T-helper 17 cell (primary cell): ENCODE measurements around the gene FOXK1. TPM values are rescaled to one million over a fixed set of nuclear protein-coding genes. Genes with fewer than 3 reads are reported as not detected.
A peak's percentile ranks its signal among the peaks of the same experiment; 100 is the strongest.

Experiments
- ATAC-seq: fragments of 150-1000 bp; cut with Tn5 transposase; 2 replicates; pipeline ENCODE4 v1.10.0; 2021; ENCODE audit warnings: mild to moderate bottlenecking, moderate library complexity
- DNase-seq, 3 donors: peaks; one replicate each; pipeline versions ENCODE4 v3.0.0 to v3.0.0-alpha.2; 2020 to 2021
- H3K9me3 ChIP-seq: one replicate; pipeline ENCODE4 v1.7.0; 2013; ENCODE audit warnings: low read length, mild to moderate bottlenecking; ENCODE audit not compliant: control insufficient read depth, poor library complexity, severe bottlenecking
- H3K27ac Mint-ChIP-seq: one replicate; pipeline ENCODE4 v1.8.0; 2022; ENCODE audit warnings: mild to moderate bottlenecking, moderate library complexity, mixed read lengths
- H3K27me3 Mint-ChIP-seq: one replicate; pipeline ENCODE4 v1.8.0; 2022; ENCODE audit warnings: mixed read lengths
- H3K36me3 Mint-ChIP-seq: one replicate; pipeline ENCODE4 v1.8.0; 2022; ENCODE audit warnings: low read depth, mixed read lengths
- H3K4me1 Mint-ChIP-seq: one replicate; pipeline ENCODE4 v1.8.0; 2022; ENCODE audit warnings: mild to moderate bottlenecking, mixed read lengths
- H3K4me3 Mint-ChIP-seq: one replicate; pipeline ENCODE4 v1.8.0; 2022; ENCODE audit warnings: mild to moderate bottlenecking, moderate library complexity, mixed read lengths
- total RNA-seq, 4 donors: library from RNA in 2 of 4; stranded (reverse) in 2 of 4; gene quantifications; one replicate each; pipeline ENCODE4 v1.2.3 and lab custom pipeline; 2022 to 2026

FOXK1 gene
- total RNA-seq, 2 donors from 2014 or later = 59.8 to 60.9 TPM

DNA sequence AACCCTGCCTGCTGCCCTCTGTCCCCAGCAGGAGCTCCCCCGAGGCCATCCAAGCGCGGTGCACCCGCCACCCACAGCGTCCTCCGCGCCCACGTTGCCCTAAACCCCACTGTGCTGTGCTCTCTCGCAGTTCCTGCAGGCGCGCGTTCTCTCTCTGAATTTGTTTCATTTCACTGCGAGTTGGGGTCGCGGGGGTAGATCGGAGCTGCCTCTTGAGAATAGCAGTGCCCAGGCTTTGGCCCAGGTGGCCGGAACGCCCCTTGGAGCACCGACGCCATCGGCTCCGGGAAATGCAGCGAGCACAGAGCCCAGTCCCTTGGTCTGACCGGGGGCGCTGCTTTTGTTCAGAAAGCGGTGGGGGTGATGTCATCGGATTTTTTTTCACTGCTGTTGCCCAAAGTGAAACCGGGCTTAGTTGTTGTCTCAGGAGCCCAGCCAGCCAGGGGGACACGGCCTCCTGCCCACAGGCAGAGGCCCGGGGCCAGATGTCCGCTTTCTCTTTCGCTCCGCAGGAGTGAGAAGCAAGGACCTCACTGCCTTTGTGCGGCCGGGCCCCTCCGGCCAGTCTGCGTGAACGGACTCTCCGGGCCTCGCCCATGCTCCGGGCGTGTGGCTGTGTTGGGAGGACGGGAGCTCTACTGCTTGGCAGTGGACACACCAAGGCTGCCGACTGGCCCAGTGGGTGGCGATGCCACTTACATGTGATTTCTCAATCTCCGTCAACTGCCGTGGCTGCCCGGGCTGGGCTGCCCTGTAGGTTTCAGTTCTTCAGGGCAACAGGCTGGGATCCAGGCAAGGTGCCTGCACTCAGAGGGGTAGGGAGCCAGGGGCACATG is 43.1 kb downstream of the FOXK1 start:
- H3K4me1 Mint-ChIP-seq = peaks cover 29% of the 10 kb centered on the region
- ATAC-seq = peak; percentile 81
- H3K4me3 Mint-ChIP-seq = peak overlapping the region; percentile 88
- no peaks in the 10 kb centered on the region for H3K9me3 ChIP-seq
- DNase-seq = peak in 1 of 3 donors; percentile 17
- H3K27ac Mint-ChIP-seq = peak overlapping the region; percentile 86
- no peaks in the 10 kb centered on the region for H3K27me3 Mint-ChIP-seq
- peaks cover under 1% of the 10 kb centered on the region for H3K36me3 Mint-ChIP-seq

DNA sequence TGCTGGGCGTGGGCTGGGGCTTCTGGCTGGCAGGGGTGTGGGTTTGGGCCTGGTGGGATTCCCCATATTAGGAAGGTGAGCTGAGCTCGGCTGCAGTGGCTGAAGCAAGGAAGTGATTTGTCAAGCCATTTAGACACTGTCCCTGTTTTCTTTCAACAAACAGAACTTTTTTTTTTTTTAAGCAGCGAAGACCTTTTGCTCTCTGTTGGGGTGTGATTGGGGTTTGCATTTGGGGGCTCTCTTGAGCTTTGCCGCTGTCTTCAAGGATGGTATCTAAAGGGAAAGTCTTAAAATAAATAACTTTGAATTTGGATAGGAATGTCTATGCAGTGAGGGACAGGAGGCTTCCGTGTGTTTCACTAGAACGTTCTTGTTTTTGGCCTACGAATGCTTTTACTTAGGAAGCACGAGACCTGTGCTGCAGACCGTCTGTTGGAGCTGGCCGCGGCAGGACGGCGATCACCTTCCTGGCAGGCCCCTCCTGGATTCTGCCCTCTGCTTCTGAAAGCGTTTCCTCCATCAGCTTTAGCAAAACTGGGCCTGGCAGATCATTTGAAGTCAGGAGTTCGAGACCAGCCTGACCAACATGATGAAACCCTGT is 43.9 kb downstream of the FOXK1 start:
- no peaks in the 10 kb centered on the region for H3K36me3 Mint-ChIP-seq

GRCh38 chr7:4726566-4726965 is 44.5 kb downstream of the FOXK1 start:
- Mint-ChIP-seq H3K27ac (peak overlapping the region; percentile 86), H3K27me3 (no peaks in the 10 kb centered on the region), H3K4me3 (no peak overlapping the region), H3K4me1 (peaks cover 28% of the 10 kb centered on the region), H3K36me3 (no peaks in the 10 kb centered on the region)
- no peak for ATAC-seq
- H3K9me3 ChIP-seq = no peaks in the 10 kb centered on the region
- DNase-seq = no peak

More for the DNA sequence above, 43.9 kb downstream of the FOXK1 start:
- DNase-seq = no peak
- H3K27me3 Mint-ChIP-seq = no peaks in the 10 kb centered on the region
- peak overlapping the region; percentile 88 for H3K4me3 Mint-ChIP-seq
- no peaks in the 10 kb centered on the region for H3K9me3 ChIP-seq
- H3K4me1 Mint-ChIP-seq = peaks cover 29% of the 10 kb centered on the region
- peak overlapping the region; percentile 86 for H3K27ac Mint-ChIP-seq
- no peak for ATAC-seq

- H3K4me1 Mint-ChIP-seq = peaks cover 35% of the 10 kb centered on the region
These were observed 46.0 kb downstream of the FOXK1 start for GRCh38 chr7:4727914-4728705.

DNA sequence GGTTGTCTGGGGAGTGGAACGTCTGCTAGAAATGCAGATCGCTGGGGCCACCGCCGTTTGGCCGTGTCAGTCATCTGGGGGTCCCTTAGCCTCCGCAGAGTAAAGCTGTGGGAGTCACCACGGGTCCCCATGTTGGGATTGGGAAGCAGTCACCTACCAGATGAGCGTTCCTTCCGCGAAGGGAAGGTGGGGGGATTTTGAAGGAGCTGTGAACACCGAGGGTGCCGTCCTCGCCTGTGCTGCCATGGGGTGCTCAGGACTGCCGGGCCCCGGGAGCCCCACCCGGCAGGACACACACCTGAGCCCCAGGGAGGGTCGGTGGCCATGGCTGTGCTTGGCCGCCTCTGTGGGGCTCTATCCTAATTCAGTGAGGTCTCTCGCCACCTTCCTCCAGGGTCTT is 47.2 kb downstream of the FOXK1 start:
- no peak for ATAC-seq
- Mint-ChIP-seq H3K27me3 (no peaks in the 10 kb centered on the region), H3K4me1 (peaks cover 39% of the 10 kb centered on the region), H3K4me3 (no peak overlapping the region), H3K36me3 (no peaks in the 10 kb centered on the region), H3K27ac (no peak overlapping the region)
- no peak for DNase-seq
- H3K9me3 ChIP-seq = no peaks in the 10 kb centered on the region

More at GRCh38 chr7:4727914-4728705, 46.0 kb downstream of the FOXK1 start:
- Mint-ChIP-seq H3K27ac (peak overlapping the region; percentile 34), H3K4me3 (no peak overlapping the region), H3K27me3 (no peaks in the 10 kb centered on the region), H3K36me3 (no peaks in the 10 kb centered on the region)
- ATAC-seq = no peak
- DNase-seq = no peak
- H3K9me3 ChIP-seq = no peaks in the 10 kb centered on the region

DNA sequence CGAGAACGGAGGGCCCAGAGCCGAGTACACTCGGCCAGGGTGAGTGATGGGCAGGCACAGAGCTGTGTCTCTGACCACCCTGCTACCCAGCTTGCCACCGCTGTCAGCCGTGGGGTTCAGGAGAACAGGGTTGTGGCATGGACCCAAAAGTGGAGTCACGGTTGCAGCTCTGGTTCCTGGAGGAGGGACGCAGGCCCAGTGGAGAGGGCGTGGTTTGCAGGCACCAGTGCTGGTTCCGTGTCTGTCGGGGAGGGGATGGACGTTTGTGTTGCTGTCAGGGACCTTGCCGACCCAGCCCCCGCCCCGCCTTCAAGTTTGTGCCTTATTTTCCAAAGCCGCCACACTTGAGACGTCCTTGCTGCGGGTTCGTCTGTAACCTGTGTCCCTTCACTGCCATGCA is 48.2 kb downstream of the FOXK1 start:
- Mint-ChIP-seq H3K4me3 (no peak overlapping the region), H3K27me3 (no peaks in the 10 kb centered on the region), H3K4me1 (peaks cover 35% of the 10 kb centered on the region), H3K27ac (peak overlapping the region; percentile 3), H3K36me3 (no peaks in the 10 kb centered on the region)
- H3K9me3 ChIP-seq = no peaks in the 10 kb centered on the region
- no peak for ATAC-seq
- no peak for DNase-seq

DNA sequence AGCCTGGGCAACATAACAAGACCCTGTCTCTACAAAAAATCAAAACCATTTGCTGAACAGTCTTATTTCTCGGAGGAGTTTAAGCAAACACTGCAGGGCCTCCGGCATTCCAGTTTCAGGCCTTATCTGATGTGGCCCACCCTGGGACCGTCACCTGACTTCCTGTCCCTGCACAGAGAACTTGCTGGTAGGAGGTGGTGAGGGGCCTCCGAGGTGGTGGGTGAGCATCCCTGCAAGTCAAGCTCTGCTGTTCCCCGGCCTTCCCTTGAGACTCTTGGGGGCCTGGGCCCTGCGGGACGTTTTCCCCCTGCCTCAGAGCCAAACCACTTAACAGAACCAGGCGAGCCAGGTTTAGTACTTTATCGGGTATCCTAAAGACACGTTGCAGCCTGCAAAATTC is 48.9 kb downstream of the FOXK1 start:
- Mint-ChIP-seq H3K27me3 (no peaks in the 10 kb centered on the region), H3K36me3 (no peaks in the 10 kb centered on the region), H3K4me3 (no peak overlapping the region), H3K27ac (peak overlapping the region; percentile 3), H3K4me1 (peaks cover 30% of the 10 kb centered on the region)
- DNase-seq (no peak), ATAC-seq (no peak)
- no peaks in the 10 kb centered on the region for H3K9me3 ChIP-seq

- no peaks in the 10 kb centered on the region for H3K36me3 Mint-ChIP-seq
- H3K9me3 ChIP-seq = no peaks in the 10 kb centered on the region
- peak overlapping the region; percentile 32 for H3K27ac Mint-ChIP-seq
- no peak overlapping the region for H3K4me3 Mint-ChIP-seq
- DNase-seq (no peak), ATAC-seq (no peak)
- peaks cover 29% of the 10 kb centered on the region for H3K4me1 Mint-ChIP-seq
- H3K27me3 Mint-ChIP-seq = no peaks in the 10 kb centered on the region
These were observed 49.7 kb downstream of the FOXK1 start for GRCh38 chr7:4731803-4732202.

DNA sequence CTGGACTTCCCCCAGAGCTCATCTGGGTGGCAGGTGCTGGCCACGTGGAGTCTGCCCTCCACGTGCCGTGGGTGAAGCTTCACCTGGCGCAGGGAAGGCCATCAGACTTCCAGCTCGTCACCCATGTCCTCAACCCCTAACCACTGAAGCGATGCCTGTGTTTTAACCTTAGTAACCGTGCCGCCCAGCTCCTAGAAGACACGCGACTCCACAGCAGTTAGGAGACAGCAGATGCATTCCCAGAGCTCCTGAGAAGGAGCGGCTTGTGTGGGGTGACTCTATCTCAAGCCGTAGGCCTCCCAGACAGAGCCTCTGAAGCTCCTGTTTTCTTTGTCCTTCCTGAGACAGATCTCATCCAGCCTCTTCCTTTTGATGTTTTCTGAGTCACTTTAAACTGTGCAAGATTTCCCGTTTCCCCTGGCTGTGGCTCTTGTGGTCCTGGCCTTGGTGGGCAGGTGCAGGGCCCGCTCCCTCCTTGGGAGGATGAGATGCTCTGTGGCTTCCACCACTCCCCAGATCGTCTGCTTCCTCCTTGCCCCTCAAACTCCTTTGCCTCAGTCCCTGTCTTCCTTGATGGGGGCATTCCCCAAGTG is 51.9 kb downstream of the FOXK1 start:
- Mint-ChIP-seq H3K27ac (peak overlapping the region; percentile 86), H3K36me3 (no peaks in the 10 kb centered on the region), H3K4me3 (peak overlapping the region; percentile 81), H3K4me1 (peaks cover 36% of the 10 kb centered on the region), H3K27me3 (no peaks in the 10 kb centered on the region)
- ATAC-seq = peak; percentile 36
- no peaks in the 10 kb centered on the region for H3K9me3 ChIP-seq
- no peak for DNase-seq

GRCh38 chr7:4734587-4735345 is 52.7 kb downstream of the FOXK1 start:
- DNase-seq = no peak
- Mint-ChIP-seq H3K27me3 (no peaks in the 10 kb centered on the region), H3K4me1 (peaks cover 42% of the 10 kb centered on the region), H3K36me3 (no peaks in the 10 kb centered on the region), H3K4me3 (no peak overlapping the region), H3K27ac (peak overlapping the region; percentile 86)
- no peak for ATAC-seq
- no peaks in the 10 kb centered on the region for H3K9me3 ChIP-seq

DNA sequence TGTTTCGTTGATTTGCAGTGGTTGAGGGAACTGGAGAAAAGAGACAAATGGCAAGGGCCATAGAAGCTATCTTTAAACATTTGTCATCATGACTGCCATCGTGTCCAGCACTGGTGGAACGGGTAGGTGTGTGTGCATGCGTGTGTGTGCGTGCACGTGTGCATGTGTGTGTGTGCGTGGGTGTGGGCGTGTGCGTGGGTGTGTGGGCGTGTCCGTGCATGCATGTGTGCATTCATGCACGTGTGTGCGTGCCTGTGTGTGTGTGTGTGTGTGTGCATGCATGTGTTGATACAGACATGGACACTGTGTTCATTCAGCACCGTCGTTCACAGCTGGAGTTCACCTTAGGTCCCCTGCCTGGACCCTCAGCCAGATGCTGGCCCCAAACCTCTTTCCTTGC is 55.2 kb downstream of the FOXK1 start:
- Mint-ChIP-seq H3K27ac (peak overlapping the region; percentile 94), H3K36me3 (no peaks in the 10 kb centered on the region), H3K27me3 (no peaks in the 10 kb centered on the region), H3K4me3 (no peak overlapping the region), H3K4me1 (peaks cover 40% of the 10 kb centered on the region)
- H3K9me3 ChIP-seq = no peaks in the 10 kb centered on the region
- DNase-seq = no peak
- no peak for ATAC-seq

- DNase-seq = no peak
- H3K27ac Mint-ChIP-seq = peak overlapping the region; percentile 94
- peak; percentile 32 for ATAC-seq
- H3K27me3 Mint-ChIP-seq = no peaks in the 10 kb centered on the region
- H3K9me3 ChIP-seq = no peaks in the 10 kb centered on the region
- peak overlapping the region; percentile 84 for H3K4me3 Mint-ChIP-seq
- no peaks in the 10 kb centered on the region for H3K36me3 Mint-ChIP-seq
- peaks cover 39% of the 10 kb centered on the region for H3K4me1 Mint-ChIP-seq
These were observed 56.8 kb downstream of the FOXK1 start for GRCh38 chr7:4738711-4739527.
